GM21360 (cell line): ENCODE measurements around the gene WDR41.
"Not testable (repeated sequence)": the region's sequence is repeated elsewhere in the genome, so short reads cannot be mapped to it uniquely, and the experiment has no call there.

Source experiments
- ATAC-seq: cut with Tn5 transposase; IDR thresholded peaks from one replicate; pipeline ENCODE4 v1.9.1; 2021; ENCODE audit warnings: mild to moderate bottlenecking, moderate library complexity; ENCODE audit not compliant: unreplicated experiment

Gene WDR41

DNA sequence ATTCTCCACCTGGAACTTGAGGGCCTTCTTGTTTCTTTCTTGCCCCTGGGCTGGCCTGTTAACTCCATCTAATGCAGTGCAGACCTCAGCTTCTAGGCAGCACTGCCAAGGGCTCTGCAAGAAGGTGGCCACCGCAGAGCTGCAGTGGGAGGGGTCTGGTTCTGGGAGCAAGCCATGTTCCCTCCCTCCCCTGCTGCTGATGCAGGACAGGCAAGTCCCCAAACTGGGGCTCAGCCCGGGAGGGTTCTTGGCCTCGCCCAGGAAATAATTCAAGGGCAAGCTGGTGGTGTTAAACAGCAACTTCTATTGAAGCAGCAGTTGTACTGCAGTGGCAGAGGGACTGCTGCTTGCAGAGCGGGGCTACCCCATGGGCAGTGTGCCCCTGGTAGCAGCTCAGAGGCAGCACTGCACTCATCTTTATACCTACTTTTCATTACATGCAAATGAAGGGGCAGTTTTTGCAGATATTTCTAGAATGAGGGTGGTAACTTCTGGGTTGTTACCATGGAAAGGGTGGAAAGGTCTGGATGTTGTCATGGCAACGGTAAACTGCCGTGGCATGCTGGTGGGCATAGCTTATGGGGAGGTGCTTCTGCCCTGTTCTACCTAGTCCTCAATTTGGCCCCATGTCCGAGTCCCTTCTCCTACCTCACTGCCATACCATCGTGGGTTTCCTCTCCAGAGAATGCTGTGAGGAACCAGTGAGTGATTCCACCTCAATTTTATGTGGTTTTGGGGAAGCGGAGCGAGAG is 82.1 kb downstream of the WDR41 start:
- no peak for ATAC-seq

DNA sequence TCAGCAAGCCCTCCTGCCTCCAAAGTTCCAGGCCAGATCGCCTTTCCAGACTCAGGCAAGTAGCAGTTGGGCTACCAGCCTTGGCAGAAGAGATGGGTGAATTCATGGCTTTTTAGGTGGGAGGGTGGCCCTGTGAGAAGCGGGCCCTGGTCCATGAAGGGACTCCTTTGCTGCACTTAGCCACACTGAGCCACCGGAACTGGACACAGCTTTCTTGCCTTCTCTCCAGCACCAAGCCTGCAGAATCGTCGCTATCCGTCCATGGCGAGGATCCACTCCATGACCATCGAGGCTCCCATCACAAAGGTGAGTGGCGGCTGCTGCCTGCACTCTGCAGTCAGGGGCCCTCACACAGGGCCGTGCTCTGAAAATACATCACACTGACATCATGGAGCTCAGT is 85.0 kb downstream of the WDR41 start:
- ATAC-seq = no peak

DNA sequence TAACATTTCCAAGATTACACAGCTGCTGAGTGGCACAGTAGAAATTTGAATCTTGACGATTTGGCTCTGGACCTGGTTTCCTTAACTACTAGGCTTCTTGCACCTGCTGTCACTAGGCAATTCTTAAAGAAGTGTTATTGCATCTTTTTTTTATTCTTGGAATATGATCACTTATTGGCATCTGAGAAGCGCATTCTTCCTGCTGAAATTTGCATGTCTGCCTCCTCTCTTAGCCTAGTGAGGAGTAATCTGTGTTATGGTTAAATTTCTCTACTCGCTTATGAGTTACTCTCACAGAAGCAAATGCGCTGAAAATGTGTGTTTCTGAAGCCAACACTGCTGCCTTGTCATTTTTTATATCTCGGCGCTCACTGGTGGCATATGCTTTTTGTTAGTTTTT is 89.3 kb downstream of the WDR41 start:
- ATAC-seq = no peak

DNA sequence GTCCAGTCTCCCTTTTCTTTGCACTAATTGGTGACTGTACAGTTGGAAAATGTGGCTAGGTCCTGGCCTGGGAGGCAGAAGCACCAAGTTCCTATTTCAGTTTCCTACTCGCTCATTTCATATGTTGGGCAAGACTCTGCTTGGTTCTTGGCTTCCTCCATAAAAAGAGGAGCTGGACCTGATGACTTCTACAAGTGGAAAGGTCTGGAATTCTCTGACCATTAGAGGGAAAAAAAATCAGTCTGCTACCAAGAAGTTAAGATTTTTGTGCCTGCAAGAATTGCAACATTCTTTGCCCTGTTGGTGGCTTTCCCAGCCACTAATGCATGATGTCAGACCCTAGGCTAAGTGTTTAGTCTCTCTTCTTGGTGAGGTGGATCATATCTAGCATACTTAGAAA is 91.5 kb downstream of the WDR41 start:
- ATAC-seq = no peak

DNA sequence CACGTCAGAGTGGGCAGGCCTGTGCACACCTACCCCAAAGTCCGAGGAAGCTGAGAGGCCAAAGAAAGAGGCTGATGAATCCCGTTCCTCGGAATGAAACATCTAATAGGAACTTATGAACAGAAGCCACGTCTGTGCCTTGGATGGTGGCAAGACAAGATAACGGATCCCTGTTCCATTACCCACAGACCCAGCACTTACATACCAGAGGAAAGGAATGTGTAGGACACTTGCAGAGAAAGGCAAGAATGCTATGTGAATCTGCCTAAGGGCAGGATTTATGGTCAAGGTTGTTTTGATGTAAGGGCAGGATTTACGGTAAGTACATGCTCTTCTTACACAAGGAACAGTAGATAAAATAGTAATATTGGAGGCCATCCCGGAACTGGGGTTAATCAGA is 93.2 kb downstream of the WDR41 start:
- no peak for ATAC-seq

DNA sequence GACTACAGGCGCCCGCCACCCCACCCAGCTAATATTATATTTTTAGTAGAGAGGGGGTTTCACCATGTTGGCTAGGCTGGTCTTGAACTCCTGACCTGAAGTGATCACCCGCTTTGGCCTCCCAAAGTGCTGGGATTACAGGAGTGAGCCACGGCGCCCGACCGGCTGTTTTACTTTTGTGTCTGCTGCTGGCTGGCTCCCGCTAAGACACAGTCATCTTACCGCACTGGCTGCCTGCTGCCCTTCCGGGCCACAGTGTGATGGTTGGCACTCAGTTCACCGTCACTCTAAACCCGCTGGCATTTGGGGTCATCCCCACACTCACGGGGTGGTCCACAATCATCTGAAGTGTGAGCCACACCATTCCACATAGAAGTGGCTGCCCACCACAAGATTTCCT is 93.7 kb downstream of the WDR41 start:
- no peak for ATAC-seq

DNA sequence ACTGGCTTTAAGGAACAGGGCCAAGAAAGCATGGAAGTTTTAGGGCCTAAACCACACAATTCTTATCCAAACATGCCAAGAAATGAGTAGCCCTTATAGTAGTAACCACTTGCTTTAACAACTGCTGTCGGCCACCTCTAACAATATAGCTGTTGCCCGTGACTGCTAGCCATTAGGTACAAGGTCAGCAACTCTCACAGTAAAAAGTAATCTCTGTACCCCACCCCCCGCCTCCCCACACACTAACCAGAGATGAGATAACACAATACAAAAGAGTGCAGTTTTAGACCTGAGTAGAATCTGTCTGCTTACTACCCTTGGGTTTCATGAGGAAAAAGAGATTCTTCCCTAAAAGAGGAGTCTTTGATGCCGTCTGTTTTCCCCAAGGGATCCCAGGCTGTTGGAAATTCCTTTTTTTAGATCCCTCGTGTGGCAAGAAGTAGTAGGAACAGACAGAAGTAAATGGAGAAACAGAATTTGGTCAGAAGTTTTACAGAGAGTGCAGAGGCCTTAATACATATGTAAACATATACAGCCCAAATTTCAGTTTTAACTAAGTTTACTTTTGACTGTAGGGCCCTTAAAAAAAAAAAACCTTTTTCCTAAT is 94.3 kb downstream of the WDR41 start:
- ATAC-seq = no peak

DNA sequence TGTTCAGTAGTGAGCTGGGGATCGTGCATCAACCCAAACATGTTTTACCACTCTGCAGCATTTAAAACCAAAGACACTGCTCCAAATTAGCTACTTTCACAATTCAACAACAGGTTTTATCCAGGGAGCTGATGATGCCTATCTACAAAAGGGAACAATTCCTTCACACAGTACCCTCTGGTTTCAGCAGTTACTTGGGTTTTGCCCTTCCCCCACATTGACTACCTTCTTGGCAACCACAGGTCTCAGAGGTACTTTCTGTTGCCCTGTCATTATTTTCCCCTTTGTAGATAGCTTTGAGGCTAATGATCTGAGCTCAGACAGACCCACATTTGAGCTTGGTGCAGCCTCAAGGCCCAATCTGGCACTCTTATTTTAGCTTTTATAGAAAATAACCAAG is 96.1 kb downstream of the WDR41 start:
- no peak for ATAC-seq

DNA sequence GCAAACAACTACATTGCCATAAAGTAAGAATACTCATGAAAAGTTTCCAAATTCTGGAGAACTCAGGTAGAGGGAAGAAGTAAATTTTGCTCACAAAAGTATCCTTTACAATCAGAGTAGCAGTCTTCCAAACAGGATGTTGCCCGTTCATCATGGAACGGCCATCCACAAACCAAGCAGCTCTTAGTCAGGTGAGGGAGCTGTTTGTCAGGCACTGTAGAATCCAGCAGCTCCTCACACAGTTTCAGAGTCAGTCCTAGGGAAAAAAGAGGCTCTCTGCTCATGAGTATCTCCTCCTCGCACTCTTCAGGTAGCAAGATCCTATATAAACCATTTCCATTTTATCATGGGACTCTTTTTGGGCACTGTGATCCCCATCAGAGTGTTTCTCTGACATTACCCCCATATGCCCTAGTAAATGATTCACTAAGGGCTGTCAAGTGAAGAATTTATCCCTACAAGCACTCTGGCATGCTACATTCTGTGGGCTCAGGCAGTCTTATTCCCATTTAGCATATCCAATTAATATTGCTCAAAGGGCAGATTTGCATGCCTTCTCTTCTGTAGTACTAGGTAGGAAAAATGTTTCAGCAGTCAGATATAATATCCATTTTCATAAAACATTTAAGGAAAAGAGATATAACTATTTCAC is 97.9 kb downstream of the WDR41 start:
- ATAC-seq = no peak

DNA sequence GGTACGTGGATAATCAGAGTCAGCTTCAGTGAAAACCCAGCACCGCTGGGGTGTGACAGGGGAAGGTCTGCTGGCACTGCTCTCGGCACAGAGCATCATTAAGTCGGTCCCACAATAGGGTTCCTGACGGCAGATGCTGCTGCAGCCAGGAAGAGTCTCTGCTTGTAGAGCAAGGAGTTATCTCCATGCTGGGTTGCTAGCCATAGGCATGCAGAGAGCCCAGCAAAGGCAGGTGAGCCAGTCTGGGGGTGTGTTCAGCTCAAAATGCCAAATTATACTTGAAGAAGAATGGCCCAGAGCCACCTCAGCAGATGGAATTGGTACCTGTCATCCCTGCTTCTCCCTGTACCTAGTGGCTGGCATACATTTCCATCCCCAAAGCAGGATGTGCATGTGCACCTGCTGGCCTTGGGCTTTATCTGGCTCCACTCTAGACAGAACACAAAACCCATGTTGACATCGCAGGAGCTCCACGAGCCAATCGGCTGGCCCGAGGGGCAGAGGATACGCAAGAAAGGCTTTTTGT is 100.8 kb downstream of the WDR41 start:
- ATAC-seq = no peak

DNA sequence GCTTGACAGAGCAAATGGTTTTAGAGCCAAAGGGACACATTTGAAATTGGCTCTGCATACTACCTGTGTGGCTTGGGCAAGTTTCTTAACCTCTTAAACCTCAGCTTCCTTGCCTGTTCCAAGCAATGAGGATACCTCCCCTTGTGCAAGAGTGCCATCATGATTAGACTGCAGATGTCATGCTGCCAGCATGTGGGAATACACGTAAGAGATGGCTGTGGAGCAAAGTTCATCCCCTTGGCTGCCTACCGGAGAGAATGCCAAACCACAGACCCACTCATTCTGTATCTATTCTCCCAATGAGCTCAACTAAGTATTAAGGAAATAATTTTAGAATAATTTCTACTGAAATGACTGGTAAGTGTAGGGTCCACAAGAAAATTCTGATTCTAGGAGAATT is 101.3 kb downstream of the WDR41 start:
- no peak for ATAC-seq

DNA sequence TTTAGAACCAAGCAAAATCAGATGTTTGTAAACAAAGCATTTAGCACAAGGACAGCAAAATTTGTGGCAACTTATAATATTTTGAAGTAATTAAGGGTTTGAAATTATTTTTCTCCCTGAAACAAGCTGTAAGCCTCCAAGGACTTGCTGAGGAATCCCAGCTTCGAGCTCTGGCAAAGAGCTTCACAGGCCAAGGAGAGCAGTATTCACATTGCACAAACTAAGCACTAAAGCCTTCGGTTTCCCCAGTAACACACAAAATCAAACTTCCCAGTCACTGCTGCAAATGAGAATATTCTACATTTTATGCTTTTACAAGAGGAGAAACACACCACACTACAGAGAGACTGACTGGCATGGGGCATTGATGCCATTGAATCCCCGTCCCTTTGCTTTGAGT is 101.9 kb downstream of the WDR41 start:
- no peak for ATAC-seq

DNA sequence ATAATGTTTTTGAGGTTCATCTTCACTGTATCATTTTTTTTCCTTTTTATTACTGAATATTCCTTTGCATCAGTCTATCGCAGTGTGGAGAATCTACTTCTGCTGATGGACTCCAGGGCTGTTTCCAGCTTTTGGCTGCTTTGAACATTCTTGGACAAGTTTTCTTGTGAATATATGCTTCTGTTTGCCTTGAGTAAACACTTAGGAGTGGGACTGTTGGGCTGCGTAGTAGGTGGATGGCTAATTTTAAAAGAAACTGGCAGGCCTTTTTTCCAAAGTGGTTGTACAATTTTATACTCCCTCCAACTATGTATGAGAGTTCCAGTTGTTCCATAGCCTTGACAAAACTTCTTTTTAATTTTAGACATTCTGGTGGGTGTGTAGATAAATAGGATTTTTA is 102.4 kb downstream of the WDR41 start:
- ATAC-seq = no peak

DNA sequence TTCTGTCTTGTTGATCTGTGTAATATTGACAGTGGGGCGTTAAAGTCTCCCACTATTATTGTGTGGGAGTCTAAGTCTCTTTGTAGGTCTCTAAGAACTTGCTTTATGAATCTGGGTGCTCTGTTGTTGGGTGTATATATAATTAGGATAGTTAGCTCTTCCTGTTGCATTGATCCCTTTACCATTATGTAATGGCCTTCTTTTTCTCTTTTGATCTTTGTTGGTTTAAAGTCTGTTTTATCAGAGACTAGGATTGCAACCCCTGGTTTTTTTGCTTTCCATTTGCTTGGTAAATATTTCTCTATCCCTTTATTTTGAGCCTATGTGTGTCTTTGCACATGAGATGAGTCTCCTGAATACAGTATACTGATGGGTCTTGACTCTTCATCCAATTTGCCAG is 105.8 kb downstream of the WDR41 start:
- not testable (repeated sequence) for ATAC-seq

DNA sequence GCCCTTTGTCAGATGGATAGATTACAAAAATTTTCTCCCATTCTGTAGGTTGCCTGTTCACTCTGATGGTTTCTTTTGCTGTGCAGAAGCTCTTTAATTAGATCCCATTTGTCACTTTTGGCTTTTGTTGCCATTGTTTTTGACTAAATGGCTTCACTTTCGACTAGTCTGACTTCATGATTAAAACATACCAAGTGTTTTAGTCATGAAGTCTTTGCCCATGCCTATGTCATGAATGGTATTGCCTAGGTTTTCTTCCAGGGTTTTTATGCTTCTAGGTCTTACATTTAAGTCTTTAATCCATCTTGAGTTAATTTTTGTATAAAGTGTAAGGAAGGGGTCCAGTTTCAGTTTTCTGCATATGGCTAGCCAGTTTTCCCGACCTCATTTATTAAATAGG is 108.8 kb downstream of the WDR41 start:
- ATAC-seq = not testable (repeated sequence)
